Right lobe of liver (tissue), 6 donors: Measurements from ENCODE around the gene VPS13C. TPM values are rescaled to one million over a fixed set of nuclear protein-coding genes. Genes with fewer than 3 reads are reported as not detected.
A peak's percentile ranks its signal among the peaks of the same experiment; 100 is the strongest.

ENCODE experiments used
- ATAC-seq, 4 donors: fragments of 200-7000 bp; cut with Tn5 transposase; one replicate each; pipeline ENCODE4 v1.9.1; 2020; ENCODE audit warnings: mild to moderate bottlenecking in 4 of 4, moderate library complexity in 4 of 4
- DNase-seq, 3 donors: peaks; one replicate each; pipeline ENCODE4 v3.0.0-alpha.2; 2020
- H3K27ac ChIP-seq, 3 donors: fragments of 200-600 bp; one replicate each; pipeline ENCODE4 v1.8.0; 2022
- H3K27me3 ChIP-seq, 2 donors: fragments of 200-600 bp; one replicate each; pipeline ENCODE4 v1.8.0; 2022
- H3K36me3 ChIP-seq, 4 donors: fragments of 200-600 bp; sonication (generic) in 1 of 4; one replicate each; pipeline versions ENCODE4 v1.5.1 to v1.8.0; 2017 to 2022; ENCODE audit warnings: control low read depth in 1 of 4
- H3K4me1 ChIP-seq, 4 donors: fragments of 200-600 bp; sonication (generic) in 1 of 4; one replicate each; pipeline versions ENCODE4 v1.5.1 to v1.8.0; 2017 to 2022; ENCODE audit warnings: control low read depth in 1 of 4
- H3K4me3 ChIP-seq, 3 donors: fragments of 200-600 bp; one replicate each; pipeline ENCODE4 v1.8.0; 2022
- H3K9me3 ChIP-seq, 4 donors: fragments of 200-600 bp; sonication (generic) in 1 of 4; one replicate each; pipeline versions ENCODE4 v1.5.1 to v1.8.0; 2017 to 2022; ENCODE audit warnings: control low read depth in 1 of 4
- CTCF ChIP-seq, 4 donors: fragments of 200-600 bp in 3 of 4; fragments of 450-650 bp in 1 of 4; IDR thresholded peaks; one replicate each; pipeline versions ENCODE4 v1.5.1 to v1.8.0; 2016 to 2022; ENCODE audit warnings: antibody characterized with exemption in 4 of 4, mild to moderate bottlenecking in 2 of 4
- POLR2A ChIP-seq: fragments of 450-650 bp; IDR thresholded peaks from one replicate; pipeline ENCODE4 v1.6.1; 2017; ENCODE audit warnings: antibody characterized with exemption, mild to moderate bottlenecking
- WGBS: methylation state at CpG from one replicate; pipeline ENCODE4 v1.1.6; 2018; ENCODE audit warnings: low coverage, low lambda C conversion rate; ENCODE audit not compliant: insufficient coverage; ENCODE audit errors: missing lambda C conversion rate; 5-methylcytosine and 5-hydroxymethylcytosine counted together
- intact Hi-C, 2 donors: fragments of 100-400 bp; cut with DNase I; formaldehyde crosslinking; loops; one replicate each; pipeline versions ENCODE4 v1.11.2 to v1.14.1; 2022
- total RNA-seq, 6 experiments: library from RNA; depleted of rRNA in 2 of 6; stranded (reverse); fragments of >200 nt in 2 of 6; fragmentation: NEBNext Ultra II Directional in 3 of 6; extraction: Animal tissue kit (Norgen Biotek cat#: 25700) in 3 of 6; gene quantifications; one replicate each; pipeline versions ENCODE4 v1.1.0 to v1.2.4, GENCODE V29; 2016 to 2023
- donor health status: DM: no; HTN: yes; CAD: no.
- donor health status: DM: no; HTN: no; CAD: no.
- donor health status: DM: no; HTN: no; CAD: no.
- donor health status: DM: no; HTN: yes; CAD: no.
- donor health status: DM: no; HTN: yes; CAD: no.

VPS13C gene
- total RNA-seq, 6 experiments from 2014 or later, result 17.5 to 34.6 (median 27.3) TPM

GRCh38 chr15:61840090-61840489 is 220.2 kb downstream of the VPS13C start:
- no peaks in the 10 kb centered on the region for H3K27me3 ChIP-seq
- H3K4me1 ChIP-seq, result no peaks in the 10 kb centered on the region
- no peaks in the 10 kb centered on the region for H3K9me3 ChIP-seq
- ATAC-seq (no peak), DNase-seq (no peak)
- H3K27ac ChIP-seq, result no peak overlapping the region
- TF ChIP-seq POLR2A (no peak), CTCF (IDR thresholded peaks at IDR 0.05) (no peak)
- WGBS, result 51% methylated on average over 9 of the region's 12 CpGs
- H3K4me3 ChIP-seq, result no peak overlapping the region
- intact Hi-C loops, result no loop called here
- no peaks in the 10 kb centered on the region for H3K36me3 ChIP-seq

- no peak for ATAC-seq
- Histone ChIP-seq H3K27me3 (no peaks in the 10 kb centered on the region), H3K9me3 (no peaks in the 10 kb centered on the region), H3K4me1 (no peaks in the 10 kb centered on the region), H3K4me3 (no peak overlapping the region), H3K27ac (no peak overlapping the region), H3K36me3 (no peaks in the 10 kb centered on the region)
- no peak for TF ChIP-seq POLR2A
- TF ChIP-seq CTCF (IDR thresholded peaks at IDR 0.05), result no peak
- no peak for DNase-seq
- WGBS, result 80% methylated on average over 8 of the region's 8 CpGs
- intact Hi-C loops, result no loop called here
Measured at GRCh38 chr15:61839546-61839945, 220.7 kb downstream of the VPS13C start.

- WGBS, result 8% methylated on average over 9 of the region's 9 CpGs
- H3K36me3 ChIP-seq, result no peaks in the 10 kb centered on the region
- peak; percentile 74 to 96 (median 94) for TF ChIP-seq CTCF (IDR thresholded peaks at IDR 0.05)
- TF ChIP-seq POLR2A, result no peak
- no peak overlapping the region for H3K27ac ChIP-seq
- H3K9me3 ChIP-seq, result no peaks in the 10 kb centered on the region
- intact Hi-C loops, result no loop called here
- H3K4me3 ChIP-seq, result no peak overlapping the region
- no peaks in the 10 kb centered on the region for H3K27me3 ChIP-seq
- no peaks in the 10 kb centered on the region for H3K4me1 ChIP-seq
- DNase-seq (peak in 2 of 3 donors; percentile 48 to 61), ATAC-seq (peak; percentile 71 to 80 (median 76))
Measured at GRCh38 chr15:61835496-61836106, 224.6 kb downstream of the VPS13C start.

- Histone ChIP-seq H3K9me3 (no peaks in the 10 kb centered on the region), H3K27me3 (no peaks in the 10 kb centered on the region), H3K27ac (no peak overlapping the region), H3K4me1 (no peaks in the 10 kb centered on the region), H3K4me3 (no peak overlapping the region), H3K36me3 (no peaks in the 10 kb centered on the region)
- ATAC-seq (no peak), DNase-seq (no peak)
- TF ChIP-seq POLR2A, result no peak
- no peak for TF ChIP-seq CTCF (IDR thresholded peaks at IDR 0.05)
- intact Hi-C loops, result no loop called here
- WGBS, result 0% methylated on average over 1 of the region's 9 CpGs
Measured at GRCh38 chr15:61835029-61835428, 225.2 kb downstream of the VPS13C start.
